ENCODE data around the gene TMEM120A.
"Not testable (repeated sequence)": the region's sequence is repeated elsewhere in the genome, so short reads cannot be mapped to it uniquely, and the experiment has no call there.

The TMEM120A gene

DNA sequence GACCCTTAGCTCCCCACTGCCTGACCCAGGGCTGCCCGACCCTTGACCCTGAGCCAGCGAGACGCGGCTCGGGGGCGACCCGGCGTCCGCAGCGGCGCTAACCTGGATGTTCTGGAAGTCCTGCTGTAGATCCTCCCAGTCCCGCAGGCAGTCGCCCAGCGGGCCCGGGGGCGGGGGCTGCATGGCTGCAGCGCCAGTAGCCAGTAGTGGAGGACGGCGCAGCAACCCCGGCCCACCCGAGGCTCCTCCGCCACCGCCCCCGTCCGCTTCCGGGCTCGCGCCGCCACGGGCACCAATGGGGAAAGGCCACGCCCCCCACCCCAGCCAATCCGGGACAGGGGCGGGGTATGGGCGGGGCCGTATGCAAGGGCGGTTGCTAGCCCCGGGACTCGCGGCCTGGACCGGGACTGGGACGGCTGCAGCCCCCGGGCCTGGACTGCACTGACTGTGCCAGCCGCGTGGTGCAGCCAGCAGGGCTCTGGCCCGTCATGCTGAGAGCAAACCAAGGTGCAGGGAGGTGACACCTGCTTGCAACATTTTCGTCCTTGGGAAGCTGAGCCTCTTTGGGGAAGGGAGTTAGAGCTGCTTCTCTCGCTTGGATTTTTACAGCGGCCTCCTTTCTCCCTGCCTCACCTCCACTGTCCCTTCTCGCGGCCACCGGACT lies at the start of gene TMEM120A:
Gene TMEM120A (minus strand): TSS at position 208 of the 664 bp plus-strand sequence. CDS start 25 bp downstream, at position 183.
- DNase-seq: peak; percentile 97

DNA sequence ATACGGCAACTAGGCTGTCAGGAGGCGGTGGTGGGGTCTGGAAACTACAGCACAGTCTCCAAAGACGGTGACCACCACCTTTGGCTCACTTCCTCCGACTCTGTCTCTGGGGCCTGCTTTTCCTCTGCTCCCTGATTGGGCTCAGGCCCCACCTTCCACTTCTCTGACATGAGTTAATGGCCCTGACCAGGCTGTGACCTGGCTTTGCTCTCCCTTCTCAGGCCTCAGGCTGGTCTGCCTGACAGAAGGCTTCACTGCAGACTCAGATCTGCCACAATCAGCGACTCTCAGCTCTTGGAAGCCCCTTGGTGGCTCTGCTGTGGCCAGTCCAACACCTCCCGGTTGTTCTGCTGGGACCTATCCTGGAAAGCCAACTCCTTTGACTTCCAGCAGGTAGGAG lies 45.7 kb upstream of the TMEM120A start:
- no peak for DNase-seq

DNA sequence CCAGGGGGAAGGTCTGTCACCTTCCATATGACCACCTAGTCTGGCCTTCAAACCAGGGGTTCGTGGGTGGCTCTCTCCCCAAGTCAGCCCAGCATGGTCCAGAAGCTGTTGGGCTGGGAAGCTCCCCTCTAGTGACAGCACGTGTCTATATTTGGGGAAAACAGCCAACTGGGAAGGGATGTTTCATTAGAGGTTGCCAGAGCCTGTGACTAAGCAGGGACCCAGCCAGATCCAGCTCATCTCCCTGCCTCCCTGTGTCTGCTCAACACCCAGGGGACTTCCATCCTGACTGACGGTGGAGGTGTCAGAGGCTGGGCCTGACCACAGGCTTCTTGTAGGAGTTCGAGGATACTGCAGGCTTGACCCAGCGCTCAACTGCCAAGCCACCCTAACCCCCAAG lies 42.9 kb upstream of the TMEM120A start:
- no peak for DNase-seq

DNA sequence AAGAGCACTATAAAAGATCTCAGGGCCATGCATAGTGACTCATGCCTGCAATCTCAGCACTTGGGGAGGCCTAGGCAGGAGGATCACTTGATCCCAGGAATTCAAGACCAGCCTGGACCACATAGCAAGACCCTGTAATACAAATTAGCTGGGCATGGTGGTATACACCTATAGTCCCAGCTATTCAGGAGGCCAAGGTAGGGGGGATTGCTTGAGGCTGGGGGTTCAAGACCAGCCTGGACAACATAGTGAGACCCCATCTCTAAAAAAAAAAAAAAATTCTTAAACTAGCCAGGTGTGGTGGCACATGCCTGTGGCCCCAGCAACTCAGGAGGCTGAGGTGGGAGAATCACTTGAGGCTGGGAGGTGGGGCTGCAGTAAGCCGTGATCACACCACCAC lies 37.6 kb upstream of the TMEM120A start:
- no peak for DNase-seq

DNA sequence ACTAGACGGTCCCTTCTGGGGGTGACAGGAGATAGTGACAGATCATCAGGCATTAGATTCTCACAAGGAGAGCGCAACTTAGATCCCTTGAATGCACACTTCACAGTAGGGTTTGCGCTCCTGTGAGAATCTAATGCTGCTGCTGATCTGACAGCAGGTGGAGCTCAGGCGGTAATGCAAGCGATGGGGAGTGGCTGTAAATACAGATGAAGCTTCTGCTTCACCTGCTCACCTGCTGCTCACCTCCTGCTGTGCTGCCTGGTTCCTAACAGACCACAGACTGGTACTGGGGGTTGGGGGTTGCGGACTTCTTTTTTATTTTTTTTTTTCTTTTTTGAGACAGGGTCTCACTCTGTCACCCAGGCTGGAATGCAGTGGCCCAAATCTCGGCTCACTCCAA lies 35.3 kb upstream of the TMEM120A start:
- DNase-seq: not testable (repeated sequence)

DNA sequence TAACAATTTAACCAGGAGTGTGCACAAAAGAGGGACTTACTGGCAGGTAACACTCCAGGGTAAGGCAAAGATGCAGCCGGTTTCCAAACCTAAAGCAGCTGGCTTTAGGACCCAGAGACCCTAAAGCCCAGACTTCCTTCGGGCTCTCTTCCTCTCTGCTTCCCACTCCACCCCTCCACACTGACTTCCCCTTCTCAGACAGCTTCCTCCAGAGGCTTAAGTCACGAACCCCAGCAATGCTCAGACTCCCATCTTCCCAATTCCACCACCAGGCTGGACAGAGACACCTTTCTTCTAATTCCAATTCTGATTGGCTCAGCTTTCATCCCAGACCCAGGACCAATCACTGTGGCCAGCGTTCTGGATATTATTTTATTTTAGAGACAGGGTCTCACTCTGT lies 28.6 kb upstream of the TMEM120A start:
- DNase-seq: no peak

DNA sequence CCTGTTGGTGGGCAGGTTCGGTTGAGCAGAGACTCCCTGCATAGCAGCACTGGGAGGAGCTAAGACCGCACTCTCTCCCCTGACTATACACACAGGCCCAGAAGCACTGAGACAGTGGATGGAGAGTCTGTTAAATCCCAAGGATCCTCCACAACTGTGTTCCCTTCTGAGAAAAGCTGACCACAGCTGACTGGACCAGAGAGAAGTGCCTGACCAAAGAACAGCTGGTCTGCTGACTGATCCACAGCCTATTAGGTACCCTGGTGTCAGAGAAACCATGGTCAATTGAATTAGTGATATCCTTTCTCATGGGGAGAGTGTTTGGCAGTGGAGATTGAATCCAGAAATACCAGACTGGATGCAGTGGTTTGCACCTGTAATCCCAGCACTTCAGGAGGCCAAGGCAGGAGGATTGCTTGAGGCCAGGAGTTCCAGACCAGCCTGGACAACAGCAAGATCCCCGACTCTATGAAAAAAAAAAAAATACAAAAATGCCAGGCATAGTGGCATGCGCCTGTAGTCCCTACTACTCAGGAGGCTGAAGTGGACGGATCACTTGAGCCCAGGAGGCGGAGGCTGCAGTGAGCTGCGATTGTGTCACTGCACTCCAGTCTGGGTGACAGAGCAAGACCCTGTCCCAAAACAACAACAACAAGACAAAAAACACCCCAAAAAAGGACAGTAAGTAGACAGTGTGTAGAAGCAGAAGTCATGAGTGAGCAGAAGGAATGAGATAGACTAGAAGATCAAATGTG lies 27.8 kb upstream of the TMEM120A start:
- DNase-seq: no peak

DNA sequence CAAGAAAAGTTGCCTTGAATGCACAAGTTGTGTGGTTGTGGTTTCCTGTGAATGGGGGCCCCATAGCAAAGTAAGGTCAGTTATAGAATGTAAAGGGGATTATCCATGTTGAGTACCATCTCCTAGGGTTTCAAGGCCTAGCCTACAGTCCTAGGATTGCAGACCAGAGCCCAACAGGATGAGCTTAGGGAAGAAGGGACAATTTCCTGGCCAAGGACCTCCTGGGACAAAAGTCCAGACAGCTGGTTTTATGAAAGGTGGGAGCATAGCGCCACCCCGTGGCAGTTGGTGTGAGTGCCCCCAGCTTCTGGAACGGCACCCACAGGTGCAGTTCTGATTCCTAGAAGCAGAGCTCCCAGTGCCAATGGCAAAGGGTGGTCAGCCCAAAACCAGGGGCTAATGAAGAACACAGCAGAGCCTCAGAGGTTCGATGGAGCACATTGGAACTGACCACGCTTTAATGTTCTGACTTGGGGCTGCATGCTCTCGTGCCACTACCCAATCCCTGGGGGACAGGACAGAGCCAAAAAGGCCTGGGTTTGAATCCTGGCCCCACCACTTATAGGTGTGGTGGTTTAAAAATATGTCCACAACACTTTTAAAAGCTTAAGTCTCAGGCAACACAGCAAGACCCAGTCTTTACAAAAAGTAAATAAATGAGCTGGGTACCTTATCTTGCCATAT lies 25.8 kb upstream of the TMEM120A start:
- DNase-seq: peak; percentile 67

DNA sequence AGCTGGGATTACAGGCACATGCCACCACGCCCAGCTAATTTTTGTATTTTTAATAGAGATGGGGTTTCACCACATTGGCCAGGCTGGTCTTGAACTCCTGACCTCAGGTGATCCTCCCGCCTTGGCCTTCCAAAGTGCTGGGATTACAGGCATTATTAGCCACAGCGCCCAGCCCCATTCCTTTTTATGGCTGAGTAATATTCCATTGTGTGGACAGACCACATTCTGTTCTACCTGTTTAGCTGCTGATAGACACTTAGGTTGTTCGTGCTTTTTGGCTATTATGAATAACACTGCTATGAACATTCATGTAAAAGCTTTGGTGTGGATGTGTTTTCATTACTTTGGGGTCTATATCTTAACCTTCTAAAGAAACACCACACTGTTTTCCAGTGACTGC lies 24.1 kb upstream of the TMEM120A start:
- DNase-seq: not testable (repeated sequence)

DNA sequence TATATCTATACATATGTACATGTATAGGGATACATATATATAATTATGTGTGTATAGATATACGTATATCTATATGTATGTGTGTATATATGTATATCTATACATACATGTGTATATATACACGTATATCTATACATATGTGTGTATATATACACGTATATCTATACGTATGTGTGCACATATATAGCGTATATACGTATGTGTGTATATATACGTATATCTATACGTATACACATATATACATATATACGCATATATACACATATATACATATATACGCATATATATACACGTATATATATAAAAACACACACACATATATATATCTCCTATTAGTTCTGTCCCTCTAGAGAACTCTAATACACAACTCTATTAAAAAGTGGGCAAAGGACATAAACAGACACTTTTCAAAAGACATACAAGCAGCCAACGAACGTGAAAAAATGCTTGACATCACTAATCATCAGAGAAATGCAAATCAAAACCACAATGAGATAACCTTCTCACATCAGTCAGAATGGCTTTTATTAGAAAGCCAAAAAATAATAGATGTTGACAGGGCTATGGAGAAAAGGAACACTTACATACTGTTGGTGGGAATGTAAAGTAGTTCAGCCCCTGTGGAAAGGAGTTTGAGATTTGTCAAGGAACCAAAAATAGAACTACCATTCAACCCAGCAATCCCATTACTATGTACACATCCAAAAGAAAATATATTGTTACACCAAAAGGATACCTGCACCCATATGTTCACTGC lies 22.0 kb upstream of the TMEM120A start:
- DNase-seq: no peak

DNA sequence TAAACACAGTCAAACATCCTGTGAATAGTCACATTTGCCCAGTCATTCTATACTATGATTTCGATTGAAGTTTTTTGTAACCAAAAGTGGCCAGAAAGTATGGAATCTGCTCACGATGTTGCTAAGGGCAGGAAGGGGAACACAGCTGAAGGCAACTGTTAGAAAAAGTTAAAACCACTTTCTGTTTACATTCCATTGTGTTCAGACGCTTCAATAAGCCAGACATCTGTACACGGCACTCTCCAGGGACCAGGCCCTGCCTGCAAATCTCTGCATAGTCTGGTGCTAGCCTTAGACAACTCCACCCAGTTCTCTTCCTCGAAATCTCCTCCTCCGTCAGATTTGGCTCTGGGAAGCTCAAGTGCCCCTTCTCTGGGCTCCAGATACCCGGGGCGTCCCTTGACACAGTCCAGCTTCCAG lies 17.1 kb upstream of the TMEM120A start:
- DNase-seq: no peak

DNA sequence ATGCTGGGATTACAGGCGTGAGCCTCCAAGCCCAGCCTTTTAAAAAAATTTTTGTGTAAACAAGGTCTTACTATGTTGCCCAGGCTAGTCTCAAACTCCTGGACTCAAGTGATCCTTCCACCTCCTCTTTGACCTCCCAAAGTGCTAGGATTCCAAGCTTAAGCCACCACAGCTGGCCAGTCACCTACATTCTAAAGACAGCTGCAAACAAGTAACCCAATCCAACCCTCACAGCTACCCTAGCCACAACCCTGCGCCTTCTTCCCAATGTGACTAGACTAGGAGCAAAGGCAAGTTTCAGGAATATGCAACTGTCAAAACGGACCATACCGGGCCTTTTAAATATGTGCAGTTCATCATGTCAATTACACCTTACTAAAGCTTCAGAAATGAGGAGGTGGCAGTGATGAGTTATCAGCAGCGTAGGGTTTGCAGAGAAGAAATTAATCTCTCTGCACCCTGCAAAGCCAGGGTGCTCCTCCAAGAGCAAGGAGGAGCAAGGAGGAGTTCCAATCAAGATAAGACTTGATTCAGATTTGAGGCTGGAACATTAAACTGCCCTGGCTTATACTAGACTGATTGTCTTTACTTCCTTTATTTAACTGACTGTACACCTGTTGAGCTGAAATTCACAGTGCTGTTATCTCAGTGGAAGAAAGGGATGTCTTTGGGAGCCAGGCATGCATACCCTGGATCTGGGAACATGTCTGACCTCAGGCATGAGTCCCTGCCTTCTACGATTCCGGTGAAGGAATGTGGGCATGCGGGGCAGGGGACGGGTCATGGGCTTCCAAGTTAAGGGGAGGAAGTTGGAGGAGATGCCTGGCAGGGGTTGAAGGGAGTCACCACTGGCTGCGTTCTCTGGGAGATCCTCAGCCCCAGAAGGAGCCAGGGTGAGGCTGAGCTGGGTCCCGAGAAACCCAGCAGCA lies 15.5 kb upstream of the TMEM120A start:
- DNase-seq: no peak

DNA sequence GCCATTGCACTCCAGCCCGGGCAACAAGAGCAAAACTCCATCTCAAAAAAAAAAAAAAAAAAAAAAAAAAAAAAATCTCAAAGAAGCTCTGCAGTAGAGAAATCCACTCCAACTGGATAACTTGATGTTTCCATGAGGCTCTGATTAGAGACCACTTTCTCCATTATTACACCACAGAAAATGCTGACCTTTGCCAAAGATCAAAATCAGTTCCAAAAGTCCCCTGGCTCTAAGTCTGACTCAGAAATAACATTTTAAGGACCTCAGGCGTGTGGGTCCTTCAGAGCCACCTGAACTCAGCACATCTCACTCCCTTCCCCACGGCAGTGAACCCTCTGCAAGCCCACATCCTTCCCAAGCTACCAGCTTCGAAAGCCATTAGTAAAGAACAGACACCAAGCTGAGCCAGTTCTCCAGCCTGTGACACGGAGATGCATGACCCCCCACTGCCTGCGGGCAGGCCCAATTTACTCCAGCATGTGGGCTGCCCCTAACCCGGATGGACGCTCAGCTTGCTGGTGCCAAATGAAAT lies 13.8 kb upstream of the TMEM120A start:
- DNase-seq: no peak

DNA sequence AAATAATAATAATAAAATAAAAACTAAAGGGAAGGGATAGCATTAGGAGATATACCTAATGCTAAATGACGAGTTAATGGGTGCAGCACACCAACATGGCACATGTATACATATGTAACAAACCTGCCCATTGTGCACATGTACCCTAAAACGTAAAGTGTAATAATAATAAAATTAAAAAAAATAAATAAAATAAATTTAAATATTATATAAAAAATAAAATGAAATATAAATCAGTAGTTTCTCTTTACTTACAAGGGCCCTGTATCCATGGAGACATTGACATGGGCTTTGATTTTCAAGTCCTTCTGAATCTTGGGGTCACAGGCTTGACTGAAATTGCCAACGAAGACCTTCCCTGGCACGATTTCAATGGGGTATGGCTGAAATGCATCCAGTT lies 10.6 kb upstream of the TMEM120A start:
- DNase-seq: not testable (repeated sequence)

DNA sequence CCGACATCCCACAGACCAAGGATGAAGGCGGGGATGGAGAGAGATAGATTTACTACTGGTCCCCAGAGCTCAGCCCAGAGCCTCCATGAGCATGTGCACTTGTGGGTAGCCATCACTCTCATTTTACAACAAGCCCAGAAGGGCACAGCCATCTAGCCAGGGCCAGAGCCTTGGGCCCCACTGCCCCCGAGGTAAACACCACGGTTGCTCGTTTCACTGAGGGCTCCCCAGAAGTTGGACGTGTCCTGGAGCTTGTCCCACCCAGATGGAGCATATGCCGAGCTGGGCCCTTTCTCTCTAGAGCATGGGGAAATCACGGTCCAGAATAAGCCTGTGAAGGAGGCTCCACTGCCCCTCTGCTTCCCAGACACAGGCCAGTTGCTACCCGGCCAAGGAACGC lies 9.0 kb upstream of the TMEM120A start:
- DNase-seq: no peak

DNA sequence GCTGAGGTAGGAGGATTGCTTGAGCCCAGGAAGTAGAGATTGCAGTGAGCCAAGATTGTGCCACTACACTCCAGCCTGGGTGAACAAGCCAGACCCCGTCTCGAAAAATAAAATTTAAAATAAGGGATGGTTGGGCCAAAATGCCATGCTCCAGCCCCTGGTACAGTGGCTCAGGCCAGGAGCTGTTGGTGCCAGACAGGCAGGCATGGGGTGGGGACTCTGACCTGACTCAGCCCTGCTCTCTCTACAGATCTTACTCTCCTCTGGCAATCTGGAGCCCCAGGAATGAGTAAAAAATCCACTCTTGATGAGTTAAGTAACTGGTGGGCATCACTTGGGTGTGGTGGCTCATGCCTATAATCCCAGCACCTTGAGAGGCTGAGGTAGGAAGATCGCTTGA lies 8.4 kb upstream of the TMEM120A start:
- no peak for DNase-seq

DNA sequence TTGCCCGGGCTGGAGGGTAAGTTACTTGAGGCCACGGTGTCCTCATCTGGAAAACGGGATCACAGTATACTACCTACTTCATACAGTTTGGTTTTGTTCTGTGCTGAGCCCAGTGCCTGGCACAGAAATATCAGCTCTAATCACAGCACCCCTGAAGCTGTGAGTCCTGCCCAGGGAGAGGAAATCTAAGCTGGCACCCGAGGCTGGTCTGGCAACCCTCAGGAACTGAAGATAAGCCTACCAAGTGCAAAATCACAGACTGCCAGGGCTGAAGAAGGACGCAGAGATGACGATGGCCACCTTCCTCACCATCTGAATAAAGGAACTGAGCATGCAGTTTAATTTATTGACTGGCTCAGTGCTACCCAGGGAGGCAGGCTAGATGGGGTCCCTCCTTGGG lies 7.7 kb upstream of the TMEM120A start:
- DNase-seq: no peak

DNA sequence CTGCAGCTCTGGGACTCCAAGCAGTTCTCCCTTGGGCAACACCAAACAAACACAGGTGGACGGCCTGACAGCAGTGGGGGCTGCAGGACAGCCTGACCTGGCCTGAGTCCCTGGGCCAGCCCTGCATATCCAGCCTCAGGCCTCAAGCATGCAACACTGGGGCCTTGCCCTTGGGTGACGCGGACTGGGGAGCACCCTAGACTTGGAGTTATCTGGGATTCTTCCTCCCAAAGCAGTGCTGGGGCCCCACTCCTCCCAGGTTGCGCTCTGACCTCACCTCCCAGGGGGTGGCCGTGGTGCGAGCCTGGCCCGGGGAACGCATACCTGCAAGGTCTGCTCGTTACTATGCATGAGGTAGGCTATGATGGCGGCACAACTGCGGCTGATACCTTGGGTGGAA lies 6.2 kb upstream of the TMEM120A start:
- DNase-seq: no peak

DNA sequence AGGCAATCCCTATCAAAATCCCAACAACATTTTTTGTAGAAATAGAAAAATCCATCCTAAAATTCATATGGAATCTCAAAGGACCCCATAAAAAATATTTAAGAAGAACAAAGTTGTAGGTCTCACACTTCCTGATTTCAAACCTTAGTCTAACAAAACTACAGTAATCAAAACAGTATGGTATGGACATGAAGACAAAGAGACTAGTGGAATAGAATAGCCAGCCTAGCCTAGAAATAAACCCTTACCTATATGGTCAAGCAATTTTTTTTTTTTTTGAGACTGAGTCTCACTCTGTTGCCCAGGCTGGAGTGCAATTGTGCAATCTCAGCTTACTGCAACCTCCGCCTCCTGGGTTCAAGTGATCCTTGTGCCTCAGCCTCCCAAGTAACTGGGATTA lies 3.6 kb upstream of the TMEM120A start:
- DNase-seq: no peak

DNA sequence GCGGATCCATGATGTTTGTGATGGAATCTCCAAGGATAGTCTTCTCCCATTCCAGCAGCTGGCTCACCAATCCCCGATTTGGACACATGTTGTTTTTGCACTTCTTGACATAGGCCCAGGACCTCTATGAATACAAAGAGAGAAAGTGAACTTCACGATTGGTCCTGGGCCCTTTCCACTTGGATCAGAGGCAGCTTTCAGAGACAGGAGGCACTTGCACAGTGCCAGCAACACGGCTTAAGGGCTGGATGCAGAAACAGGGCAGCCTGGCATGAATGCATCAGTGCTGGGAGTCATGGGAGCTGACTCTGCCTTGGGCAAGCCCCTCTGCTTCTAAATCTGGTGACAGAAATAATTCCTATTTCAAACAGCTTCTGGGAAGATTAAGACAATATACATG lies 2.1 kb upstream of the TMEM120A start:
- DNase-seq: no peak

DNA sequence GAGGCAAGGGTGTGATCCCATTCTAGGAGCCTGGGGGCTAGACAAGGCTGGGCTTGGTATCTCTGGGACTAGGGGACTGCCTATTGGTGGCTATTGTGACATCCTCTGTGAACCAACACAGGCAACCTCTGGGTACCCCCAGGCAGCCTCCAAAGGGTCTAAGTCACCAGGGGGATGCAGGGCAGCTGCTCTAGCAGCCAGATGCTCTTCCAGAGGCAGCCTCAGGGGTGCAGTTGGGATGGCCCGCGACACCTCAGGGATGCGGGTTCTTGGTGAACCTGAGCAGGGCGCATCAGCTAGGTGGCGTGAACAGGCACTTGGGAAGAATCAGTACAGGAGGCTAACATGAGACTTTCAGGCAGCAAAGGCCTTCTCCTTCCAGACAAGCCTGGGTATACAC lies 1.6 kb upstream of the TMEM120A start:
- no peak for DNase-seq

DNA sequence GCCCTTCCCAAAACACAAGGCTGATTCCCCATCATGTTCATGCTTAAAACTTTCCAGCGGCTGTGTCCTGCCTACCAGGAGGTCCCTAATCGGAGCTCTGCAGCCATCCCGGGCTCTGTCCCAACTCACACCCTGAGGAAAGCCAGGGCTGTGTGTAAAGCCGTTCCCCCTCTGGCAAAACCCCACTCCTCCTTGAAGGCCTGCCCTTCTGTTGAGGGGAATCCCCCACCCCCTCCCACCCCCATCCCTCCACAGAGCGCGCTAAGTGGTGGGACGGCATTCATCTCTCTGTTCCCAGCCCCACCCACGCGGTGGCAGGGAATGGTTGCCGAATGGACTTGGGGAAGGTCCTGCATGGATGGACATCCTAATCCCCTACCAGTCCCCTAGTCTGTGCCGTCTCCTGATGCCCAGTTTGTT lies 667 bp upstream of the TMEM120A start:
- DNase-seq: no peak
